Testis (tissue), 2 donors: ENCODE results near the gene ABCC3.

Experiments used
- CTCF ChIP-seq, 3 experiments: fragments of 450-650 bp in 2 of 3; fragments of 200-600 bp in 1 of 3; sonication (generic) in 1 of 3; IDR thresholded peaks; one replicate each; pipeline ENCODE4 v1.5.1; 2016 to 2019; ENCODE audit warnings: antibody characterized with exemption in 3 of 3, mild to moderate bottlenecking in 2 of 3, moderate library complexity in 1 of 3
- POLR2A ChIP-seq: fragments of 450-650 bp; IDR thresholded peaks from one replicate; pipeline ENCODE4 v1.6.1; 2017; ENCODE audit warnings: antibody characterized with exemption, mild to moderate bottlenecking, moderate library complexity

GRCh38 chr17:50604513-50604912, 30.2 kb upstream of the ABCC3 start:
- TF ChIP-seq POLR2A (no peak), CTCF (IDR thresholded peaks at IDR 0.05) (no peak)
